Measurements from ENCODE around the gene SND1.

DNA sequence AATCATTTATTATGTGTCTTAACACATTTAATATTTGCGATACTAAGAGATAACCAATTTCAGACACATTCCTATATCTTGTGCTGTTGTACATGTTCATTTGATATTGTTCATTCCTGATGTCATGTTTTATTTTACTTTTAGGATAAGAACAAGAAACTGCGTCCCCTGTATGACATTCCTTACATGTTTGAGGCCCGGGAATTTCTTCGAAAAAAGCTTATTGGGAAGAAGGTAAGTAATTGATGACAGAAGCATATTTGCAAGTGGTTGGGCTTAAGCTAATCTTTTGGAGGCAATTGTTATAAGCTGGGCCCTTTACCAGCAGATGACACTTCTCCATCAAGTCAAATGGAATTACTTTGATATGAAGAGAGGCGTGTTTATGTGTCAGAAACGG is 155.3 kb downstream of the SND1 start:
- TF ChIP-seq, protein P1, sequence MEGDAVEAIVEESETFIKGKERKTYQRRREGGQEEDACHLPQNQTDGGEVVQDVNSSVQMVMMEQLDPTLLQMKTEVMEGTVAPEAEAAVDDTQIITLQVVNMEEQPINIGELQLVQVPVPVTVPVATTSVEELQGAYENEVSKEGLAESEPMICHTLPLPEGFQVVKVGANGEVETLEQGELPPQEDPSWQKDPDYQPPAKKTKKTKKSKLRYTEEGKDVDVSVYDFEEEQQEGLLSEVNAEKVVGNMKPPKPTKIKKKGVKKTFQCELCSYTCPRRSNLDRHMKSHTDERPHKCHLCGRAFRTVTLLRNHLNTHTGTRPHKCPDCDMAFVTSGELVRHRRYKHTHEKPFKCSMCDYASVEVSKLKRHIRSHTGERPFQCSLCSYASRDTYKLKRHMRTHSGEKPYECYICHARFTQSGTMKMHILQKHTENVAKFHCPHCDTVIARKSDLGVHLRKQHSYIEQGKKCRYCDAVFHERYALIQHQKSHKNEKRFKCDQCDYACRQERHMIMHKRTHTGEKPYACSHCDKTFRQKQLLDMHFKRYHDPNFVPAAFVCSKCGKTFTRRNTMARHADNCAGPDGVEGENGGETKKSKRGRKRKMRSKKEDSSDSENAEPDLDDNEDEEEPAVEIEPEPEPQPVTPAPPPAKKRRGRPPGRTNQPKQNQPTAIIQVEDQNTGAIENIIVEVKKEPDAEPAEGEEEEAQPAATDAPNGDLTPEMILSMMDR (conservative IDR thresholded peaks at IDR 0.05; ENCODE audit: low read depth, low read length) = no peak
- no peak for TF ChIP-seq EZH2 (IDR thresholded peaks at IDR 0.05; ENCODE audit: low read length, unreplicated experiment)

All from PC-3 (cell line).